ENCODE data around the gene MARCHF10. TPM values are rescaled to one million over a fixed set of nuclear protein-coding genes. Genes with fewer than 3 reads are reported as not detected.

The MARCHF10 gene
- total and polyA plus RNA-seq, 2 experiments from 2014 or later = 1.8 to 2.1 TPM

- no peak for TF ChIP-seq EZH2phosphoT487 (IDR thresholded peaks at IDR 0.05; ENCODE audit: insufficient read depth, low read depth)
- H3K4me1 ChIP-seq (ENCODE audit: insufficient read depth) = peaks cover 25% of the 10 kb centered on the region
- in situ Hi-C loops (cut with MboI) = no loop called here
Measured at GRCh38 chr17:62761884-62762283, 46.2 kb downstream of the MARCHF10 start.

GRCh38 chr17:62760945-62761267 is 47.2 kb downstream of the MARCHF10 start:
- no peaks in the 10 kb centered on the region for H3K9me2 ChIP-seq (ENCODE audit: insufficient read depth)
- H3K4me1 ChIP-seq (ENCODE audit: insufficient read depth) = peaks cover 29% of the 10 kb centered on the region
- H3K9me3 ChIP-seq (ENCODE audit: low read depth) = no peaks in the 10 kb centered on the region
- WGBS, 2 experiments (ENCODE audit: low coverage in 1 of 2, low lambda C conversion rate in 2 of 2, missing lambda C conversion rate in 2 of 2) = 30 to 47% methylated on average over 2 of the region's 2 CpGs
- in situ Hi-C loops (cut with MboI) = no loop called here
- no peak overlapping the region; the same call in 1 of the 2 replicates for H3K27ac ChIP-seq
- peak overlapping the region; percentile 74 for H3K4me2 ChIP-seq (ENCODE audit: unreplicated experiment)
- no peak overlapping the region for H3K9ac ChIP-seq
- no peaks in the 10 kb centered on the region for H3K36me3 ChIP-seq (ENCODE audit: low read depth)
- no peaks in the 10 kb centered on the region for H3K27me3 ChIP-seq (replicated peaks; ENCODE audit: insufficient read depth)
- no peaks in the 10 kb centered on the region for H3K79me2 ChIP-seq (ENCODE audit: insufficient read depth)
- H3F3A ChIP-seq (ENCODE audit: insufficient read depth) = peaks cover 21% of the 10 kb centered on the region
- no peaks in the 10 kb centered on the region for H4K20me1 ChIP-seq (ENCODE audit: insufficient read depth)
- DNase-seq = peak; percentile 22
- no peak for TF ChIP-seq EZH2phosphoT487 (IDR thresholded peaks at IDR 0.05; ENCODE audit: insufficient read depth, low read depth)
- no peak for TF ChIP-seq EZH2 (IDR thresholded peaks at IDR 0.05; ENCODE audit: insufficient read depth, poor library complexity, severe bottlenecking)
- 0 out of 2 replicates have a peak overlapping the region, but pooled peaks have one; percentile 53 for H3K4me3 ChIP-seq
- no peak overlapping the region for H2AFZ ChIP-seq

More at GRCh38 chr17:62761884-62762283, 46.2 kb downstream of the MARCHF10 start:
- Histone ChIP-seq H3K27me3 (replicated peaks; ENCODE audit: insufficient read depth) (no peaks in the 10 kb centered on the region), H3K9me3 (ENCODE audit: low read depth) (no peaks in the 10 kb centered on the region), H3K4me3 (no peak overlapping the region), H3K9ac (no peak overlapping the region), H3K9me2 (ENCODE audit: insufficient read depth) (no peaks in the 10 kb centered on the region), H3K4me2 (ENCODE audit: unreplicated experiment) (no peak overlapping the region), H4K20me1 (ENCODE audit: insufficient read depth) (no peaks in the 10 kb centered on the region), H3K79me2 (ENCODE audit: insufficient read depth) (no peaks in the 10 kb centered on the region), H3K36me3 (ENCODE audit: low read depth) (no peaks in the 10 kb centered on the region), H3K27ac (no peak overlapping the region), H3F3A (ENCODE audit: insufficient read depth) (peaks cover 17% of the 10 kb centered on the region), H2AFZ (no peak overlapping the region)
- 79 to 81% methylated on average over 7 of the region's 7 CpGs for WGBS, 2 experiments (ENCODE audit: low coverage in 1 of 2, low lambda C conversion rate in 2 of 2, missing lambda C conversion rate in 2 of 2)
- DNase-seq = no peak

DNA sequence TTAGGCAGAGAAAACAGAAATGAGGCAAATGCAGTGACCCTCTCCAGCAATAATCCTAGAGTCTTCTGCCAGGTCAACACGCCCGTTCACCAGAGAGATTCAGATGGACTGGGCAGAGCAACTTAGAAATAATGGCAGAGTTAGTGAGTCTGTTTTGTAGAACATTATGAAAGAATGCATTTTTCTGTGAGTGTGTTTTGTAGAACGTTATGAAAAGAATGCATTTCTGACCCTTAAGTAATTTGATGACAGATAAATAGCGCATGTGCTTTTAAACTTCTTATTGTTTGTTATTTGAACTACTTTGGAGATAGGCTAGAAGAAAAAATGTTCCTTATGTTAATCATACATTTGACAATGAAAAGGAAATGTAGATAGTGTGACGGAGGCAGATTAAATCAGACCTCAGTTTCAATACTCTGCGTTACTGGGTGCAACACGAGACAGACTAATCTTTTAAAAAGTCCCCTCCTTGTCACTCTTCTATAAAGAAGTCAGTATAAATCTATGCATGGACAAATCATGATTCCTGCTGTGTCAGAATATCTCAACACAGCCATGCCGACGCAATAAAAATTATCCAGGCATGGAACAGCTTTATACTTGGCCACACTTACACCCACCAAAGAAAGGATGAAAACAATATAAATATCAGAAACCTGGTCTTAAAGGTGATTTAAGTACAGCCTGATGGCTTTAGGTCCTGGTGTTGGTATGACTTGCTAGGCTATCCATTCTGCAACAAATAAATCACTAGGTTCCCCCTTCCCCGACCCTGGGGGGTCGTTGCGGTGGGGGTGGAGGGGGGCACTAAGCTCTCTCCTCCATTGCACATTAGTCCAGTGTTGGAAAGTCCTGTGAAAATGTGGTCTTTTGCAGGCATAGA is 47.8 kb downstream of the MARCHF10 start:
- Histone ChIP-seq H3K27ac (peak overlapping the region; percentile 46), H3K4me1 (ENCODE audit: insufficient read depth) (peaks cover 29% of the 10 kb centered on the region), H3F3A (ENCODE audit: insufficient read depth) (peaks cover 21% of the 10 kb centered on the region), H3K9me2 (ENCODE audit: insufficient read depth) (no peaks in the 10 kb centered on the region), H2AFZ (peak overlapping the region; percentile 40), H3K4me2 (ENCODE audit: unreplicated experiment) (peak overlapping the region; percentile 74), H3K36me3 (ENCODE audit: low read depth) (no peaks in the 10 kb centered on the region), H3K27me3 (replicated peaks; ENCODE audit: insufficient read depth) (no peaks in the 10 kb centered on the region), H3K79me2 (ENCODE audit: insufficient read depth) (no peaks in the 10 kb centered on the region), H3K9me3 (ENCODE audit: low read depth) (no peaks in the 10 kb centered on the region), H3K9ac (no peak overlapping the region), H4K20me1 (ENCODE audit: insufficient read depth) (no peaks in the 10 kb centered on the region), H3K4me3 (peak overlapping the region; percentile 53)
- WGBS, 2 experiments (ENCODE audit: low coverage in 1 of 2, low lambda C conversion rate in 2 of 2, missing lambda C conversion rate in 2 of 2) = 2% methylated on average over 12 of the region's 12 CpGs
- in situ Hi-C loops (cut with MboI) = no loop called here
- DNase-seq = peak; percentile 73
- TF ChIP-seq EZH2phosphoT487 (IDR thresholded peaks at IDR 0.05; ENCODE audit: insufficient read depth, low read depth) = no peak
- no peak for TF ChIP-seq EZH2 (IDR thresholded peaks at IDR 0.05; ENCODE audit: insufficient read depth, poor library complexity, severe bottlenecking)

- DNase-seq = no peak
- H3F3A ChIP-seq (ENCODE audit: insufficient read depth) = peaks cover 32% of the 10 kb centered on the region
- no peaks in the 10 kb centered on the region for H3K9me3 ChIP-seq (ENCODE audit: low read depth)
- WGBS, 2 experiments (ENCODE audit: low coverage in 1 of 2, low lambda C conversion rate in 2 of 2, missing lambda C conversion rate in 2 of 2) = 83 to 86% methylated on average over 4 of the region's 4 CpGs
- peaks cover 35% of the 10 kb centered on the region for H3K4me1 ChIP-seq (ENCODE audit: insufficient read depth)
- no peak overlapping the region for H3K9ac ChIP-seq
- TF ChIP-seq EZH2 (IDR thresholded peaks at IDR 0.05; ENCODE audit: insufficient read depth, poor library complexity, severe bottlenecking) = no peak
- no peak for TF ChIP-seq EZH2phosphoT487 (IDR thresholded peaks at IDR 0.05; ENCODE audit: insufficient read depth, low read depth)
- H3K27ac ChIP-seq = no peak overlapping the region
- H4K20me1 ChIP-seq (ENCODE audit: insufficient read depth) = no peaks in the 10 kb centered on the region
- H3K27me3 ChIP-seq (replicated peaks; ENCODE audit: insufficient read depth) = no peaks in the 10 kb centered on the region
- peak overlapping the region; percentile 34 for H3K4me2 ChIP-seq (ENCODE audit: unreplicated experiment)
- no peak overlapping the region for H3K4me3 ChIP-seq
- 0 out of 2 replicates have a peak overlapping the region, but pooled peaks have one; percentile 14 for H2AFZ ChIP-seq
- H3K79me2 ChIP-seq (ENCODE audit: insufficient read depth) = no peaks in the 10 kb centered on the region
- in situ Hi-C loops (cut with MboI) = no loop called here
- H3K36me3 ChIP-seq (ENCODE audit: low read depth) = no peaks in the 10 kb centered on the region
- no peaks in the 10 kb centered on the region for H3K9me2 ChIP-seq (ENCODE audit: insufficient read depth)
Measured at GRCh38 chr17:62757500-62757951, 50.6 kb downstream of the MARCHF10 start.
